ENCODE data around the gene FBXO24.
"Not testable (repeated sequence)": the region's sequence is repeated elsewhere in the genome, so short reads cannot be mapped to it uniquely, and the experiment has no call there.

The FBXO24 gene

DNA sequence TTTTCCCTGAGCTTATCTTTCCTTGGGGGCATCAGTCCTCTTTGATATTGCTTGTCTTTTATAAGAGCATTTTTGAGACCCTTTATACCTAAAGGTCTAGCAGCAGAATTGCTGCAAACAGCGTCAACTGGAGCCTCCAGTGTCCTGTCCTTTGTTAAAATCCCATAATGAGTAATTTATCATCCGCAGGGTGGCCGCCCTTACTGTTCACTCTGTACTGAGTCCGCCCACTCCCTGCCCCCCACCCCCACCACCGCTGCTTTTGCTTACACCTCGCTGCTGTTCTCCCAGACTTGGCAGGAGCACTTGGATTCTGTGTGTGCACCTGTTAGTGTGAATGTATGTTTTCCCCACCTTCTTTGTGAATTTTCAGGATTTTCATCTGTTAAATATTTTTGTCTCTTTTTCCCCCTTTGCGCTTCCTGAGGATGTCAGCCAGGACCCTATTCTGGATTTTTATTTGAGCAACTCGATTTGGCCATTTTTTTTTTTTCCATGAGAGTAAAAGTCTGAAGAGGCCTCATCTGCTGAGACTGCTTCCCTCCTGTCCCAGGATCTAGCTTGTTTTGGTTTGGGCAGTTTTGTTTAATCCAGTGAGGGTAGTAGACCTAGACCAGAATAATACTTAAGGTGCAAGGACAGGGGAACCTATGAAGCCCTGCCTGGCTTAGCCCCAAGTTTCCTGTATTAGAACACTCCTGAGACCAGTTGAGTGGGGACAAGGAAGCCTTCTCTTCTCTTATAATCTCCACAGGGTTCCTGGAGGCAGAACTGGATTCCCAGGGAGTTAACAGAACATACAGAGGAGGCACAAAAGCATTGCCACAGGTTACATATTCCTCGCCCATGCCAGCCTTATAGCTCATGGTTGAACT, 39.0 kb upstream of the FBXO24 start:
- Mint-ChIP-seq H3K27me3 (no peaks in the 10 kb centered on the region), H3K9me3 (no peaks in the 10 kb centered on the region), H3K4me1 (peaks cover 83% of the 10 kb centered on the region), H3K4me3 (peak overlapping the region; percentile 95), H3K27ac (peak overlapping the region; percentile 99), H3K36me3 (ENCODE audit: low read depth) (peaks cover 34% of the 10 kb centered on the region)
- no peak for ATAC-seq
- DNase-seq, result no peak

DNA sequence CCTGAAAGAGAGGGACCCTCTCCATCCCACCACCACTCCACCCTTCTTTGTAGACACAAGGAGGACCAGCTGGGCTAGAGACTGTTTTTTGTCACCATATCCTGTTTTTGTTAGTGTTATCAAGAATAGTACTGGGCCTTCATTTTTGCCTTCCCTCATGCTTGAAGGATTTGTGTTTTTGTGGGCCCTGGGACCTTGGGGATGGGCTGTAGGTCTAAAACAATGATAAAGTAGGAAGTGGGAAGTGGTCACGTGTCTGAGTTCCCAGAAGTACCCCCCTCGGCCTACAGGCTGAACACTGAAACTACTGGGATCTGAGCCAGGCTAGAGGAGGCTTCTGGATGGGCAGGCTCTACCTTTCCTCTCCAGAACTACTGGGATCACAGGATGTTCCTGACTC, 38.3 kb upstream of the FBXO24 start:
- Mint-ChIP-seq H3K27ac (peak overlapping the region; percentile 99), H3K36me3 (ENCODE audit: low read depth) (peaks cover 35% of the 10 kb centered on the region), H3K27me3 (no peaks in the 10 kb centered on the region), H3K9me3 (no peaks in the 10 kb centered on the region), H3K4me1 (peaks cover 76% of the 10 kb centered on the region), H3K4me3 (peak overlapping the region; percentile 95)
- DNase-seq (no peak), ATAC-seq (no peak)

- H3K36me3 Mint-ChIP-seq (ENCODE audit: low read depth), result peaks cover 38% of the 10 kb centered on the region
- H3K27ac Mint-ChIP-seq, result peak overlapping the region; percentile 99
- ATAC-seq, DNase-seq, H3K27me3 Mint-ChIP-seq, H3K9me3 Mint-ChIP-seq: not testable (repeated sequence)
- H3K4me3 Mint-ChIP-seq, result peak overlapping the region; percentile 95
- peaks cover 71% of the 10 kb centered on the region for H3K4me1 Mint-ChIP-seq
Measured at GRCh38 chr7:100548446-100548845, 37.7 kb upstream of the FBXO24 start.

DNA sequence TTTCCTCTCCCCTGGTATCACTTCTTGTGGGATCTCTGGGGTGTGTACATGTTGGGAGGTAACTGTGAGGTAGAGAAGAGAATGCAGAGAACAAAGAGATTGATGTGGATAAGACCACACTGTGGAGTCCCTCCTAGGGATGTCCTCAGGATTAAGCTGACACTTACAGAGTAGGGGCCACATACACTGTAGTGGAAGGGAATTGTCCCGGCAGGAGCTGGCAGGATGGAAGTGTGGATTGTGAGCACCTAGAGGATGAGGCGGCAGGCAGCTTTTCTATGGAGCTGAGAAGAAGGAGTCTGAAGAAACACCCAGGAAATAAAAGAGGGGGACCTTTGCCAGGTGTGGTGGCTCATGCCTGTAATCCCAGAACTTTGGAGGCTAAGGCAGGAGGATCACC, 33.6 kb upstream of the FBXO24 start:
- no peak for DNase-seq
- no peak for ATAC-seq
- Mint-ChIP-seq H3K27me3 (no peaks in the 10 kb centered on the region), H3K4me1 (peaks cover 40% of the 10 kb centered on the region), H3K4me3 (no peak overlapping the region), H3K9me3 (no peaks in the 10 kb centered on the region), H3K36me3 (ENCODE audit: low read depth) (peaks cover 57% of the 10 kb centered on the region), H3K27ac (peak overlapping the region; percentile 24)

DNA sequence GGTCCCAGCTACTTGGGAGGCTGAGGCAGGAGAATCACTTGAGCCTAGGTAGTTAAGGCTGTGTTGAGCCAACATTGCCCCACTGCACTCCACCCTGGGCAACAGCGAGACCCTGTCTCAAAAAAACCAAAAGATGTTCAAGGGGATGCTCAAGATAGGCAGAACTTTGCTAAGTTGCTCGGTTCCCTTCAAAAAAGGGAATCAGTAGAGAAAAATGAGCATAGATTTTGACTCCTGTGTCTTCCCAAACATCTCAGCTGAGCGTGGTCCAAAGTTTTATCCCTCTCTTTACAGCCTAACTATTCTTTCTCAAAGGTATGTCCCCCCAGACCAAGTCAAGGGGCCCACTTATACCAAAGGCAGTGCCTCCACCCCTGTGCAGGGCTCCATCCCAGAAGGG, 33.1 kb upstream of the FBXO24 start:
- H3K36me3 Mint-ChIP-seq (ENCODE audit: low read depth), result peaks cover 53% of the 10 kb centered on the region
- no peak for ATAC-seq
- no peak for DNase-seq
- no peak overlapping the region for H3K27ac Mint-ChIP-seq
- no peak overlapping the region for H3K4me3 Mint-ChIP-seq
- H3K9me3 Mint-ChIP-seq, result no peaks in the 10 kb centered on the region
- H3K4me1 Mint-ChIP-seq, result peaks cover 35% of the 10 kb centered on the region
- no peaks in the 10 kb centered on the region for H3K27me3 Mint-ChIP-seq

- peak overlapping the region; percentile 79 for H3K27ac Mint-ChIP-seq
- peaks cover 42% of the 10 kb centered on the region for H3K36me3 Mint-ChIP-seq (ENCODE audit: low read depth)
- ATAC-seq, result no peak
Measured at GRCh38 chr7:100555701-100556100, 30.4 kb upstream of the FBXO24 start.

DNA sequence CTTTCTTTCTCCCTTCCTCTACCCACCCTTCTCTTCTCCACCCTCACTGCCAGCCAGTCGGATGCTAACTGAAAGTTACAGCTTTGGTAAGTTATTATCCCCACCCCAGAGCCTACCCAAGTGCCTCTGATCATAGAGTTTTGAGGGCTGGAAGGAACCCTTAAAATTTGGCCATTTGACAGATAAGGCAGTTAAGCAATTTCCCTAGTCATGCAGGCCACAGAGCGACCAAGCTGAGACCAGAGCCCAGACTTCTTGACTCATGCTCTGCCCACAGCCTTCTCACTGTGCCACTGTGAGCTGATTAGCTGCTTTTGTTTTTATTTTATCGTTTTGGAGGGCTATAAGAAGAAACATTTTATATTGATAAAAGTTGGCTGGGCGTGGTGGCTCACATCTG, 29.6 kb upstream of the FBXO24 start:
- Mint-ChIP-seq H3K9me3 (no peaks in the 10 kb centered on the region), H3K4me3 (no peak overlapping the region), H3K36me3 (ENCODE audit: low read depth) (peaks cover 42% of the 10 kb centered on the region), H3K4me1 (peaks cover 11% of the 10 kb centered on the region), H3K27ac (peak overlapping the region; percentile 61), H3K27me3 (no peaks in the 10 kb centered on the region)
- no peak for ATAC-seq
- DNase-seq, result no peak

More at GRCh38 chr7:100555701-100556100, 30.4 kb upstream of the FBXO24 start:
- DNase-seq, result no peak
- Mint-ChIP-seq H3K4me3 (no peak overlapping the region), H3K9me3 (no peaks in the 10 kb centered on the region), H3K27me3 (no peaks in the 10 kb centered on the region), H3K4me1 (peaks cover 12% of the 10 kb centered on the region)

- peaks cover 13% of the 10 kb centered on the region for H3K4me1 Mint-ChIP-seq
- no peak overlapping the region for H3K4me3 Mint-ChIP-seq
- DNase-seq, result no peak
- peaks cover 38% of the 10 kb centered on the region for H3K36me3 Mint-ChIP-seq (ENCODE audit: low read depth)
- H3K27me3 Mint-ChIP-seq, result no peaks in the 10 kb centered on the region
- H3K9me3 Mint-ChIP-seq, result no peaks in the 10 kb centered on the region
- H3K27ac Mint-ChIP-seq, result no peak overlapping the region
- ATAC-seq, result no peak
Measured at GRCh38 chr7:100559127-100559526, 27.0 kb upstream of the FBXO24 start.

GRCh38 chr7:100561491-100562194, 24.5 kb upstream of the FBXO24 start:
- no peak for ATAC-seq
- H3K27me3 Mint-ChIP-seq, result no peaks in the 10 kb centered on the region
- DNase-seq, result no peak
- H3K4me1 Mint-ChIP-seq, result peaks cover 5% of the 10 kb centered on the region
- H3K9me3 Mint-ChIP-seq, result no peaks in the 10 kb centered on the region
- peaks cover 25% of the 10 kb centered on the region for H3K36me3 Mint-ChIP-seq (ENCODE audit: low read depth)
- H3K27ac Mint-ChIP-seq, result no peak overlapping the region
- H3K4me3 Mint-ChIP-seq, result no peak overlapping the region

DNA sequence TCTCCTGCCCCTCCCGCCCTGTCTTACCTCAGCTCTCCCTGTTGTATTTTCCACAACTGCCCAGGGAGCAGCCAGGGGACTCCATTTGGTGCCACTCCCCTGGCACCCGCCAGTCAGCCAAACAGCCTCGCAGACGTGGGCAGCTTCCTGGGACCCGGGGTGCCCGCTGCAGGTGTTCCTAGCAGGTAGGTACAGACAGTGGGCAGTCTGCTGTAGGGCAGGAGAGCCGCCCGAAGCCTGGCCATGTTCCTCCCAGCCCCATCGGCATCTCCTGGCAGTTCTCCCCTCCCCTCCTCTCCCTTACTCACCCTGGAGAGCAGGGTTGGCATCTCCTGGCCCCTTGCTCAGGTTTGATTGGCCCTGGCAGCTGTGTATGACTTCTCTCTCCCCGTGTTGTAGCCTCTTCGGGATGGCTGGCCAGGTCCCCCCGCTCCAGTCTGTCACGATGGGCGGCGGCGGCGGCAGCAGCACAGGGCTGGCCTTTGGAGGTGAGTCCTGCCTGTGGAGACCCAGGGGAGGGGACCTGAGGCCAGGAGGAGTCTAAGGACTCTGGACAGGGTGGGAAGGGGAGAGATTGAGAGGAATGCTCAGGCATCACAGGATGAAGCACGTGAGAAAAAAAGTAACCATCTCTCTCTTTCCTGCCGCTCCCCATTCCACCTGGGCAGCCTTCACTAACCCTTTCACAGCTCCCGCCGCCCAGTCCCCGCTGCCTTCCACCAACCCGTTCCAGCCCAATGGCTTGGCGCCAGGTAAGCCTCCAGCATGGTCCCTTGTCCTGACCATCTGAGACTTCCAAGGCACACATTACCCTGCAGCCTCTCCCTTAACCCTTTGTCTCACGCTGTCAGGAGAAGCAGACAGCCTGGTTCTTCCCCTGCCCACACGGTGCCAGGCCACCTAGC, 23.7 kb upstream of the FBXO24 start:
- Mint-ChIP-seq H3K9me3 (no peaks in the 10 kb centered on the region), H3K27me3 (no peaks in the 10 kb centered on the region), H3K36me3 (ENCODE audit: low read depth) (peaks cover 20% of the 10 kb centered on the region), H3K27ac (no peak overlapping the region), H3K4me3 (no peak overlapping the region), H3K4me1 (peaks cover 8% of the 10 kb centered on the region)
- ATAC-seq (no peak), DNase-seq (no peak)

GRCh38 chr7:100563100-100563564, 23.0 kb upstream of the FBXO24 start:
- Mint-ChIP-seq H3K9me3 (no peaks in the 10 kb centered on the region), H3K4me3 (no peak overlapping the region), H3K27ac (no peak overlapping the region), H3K4me1 (peaks cover 15% of the 10 kb centered on the region), H3K36me3 (ENCODE audit: low read depth) (peaks cover 18% of the 10 kb centered on the region), H3K27me3 (no peaks in the 10 kb centered on the region)
- DNase-seq (no peak), ATAC-seq (no peak)

GRCh38 chr7:100563809-100564400, 22.2 kb upstream of the FBXO24 start:
- H3K27ac Mint-ChIP-seq, result no peak overlapping the region
- no peaks in the 10 kb centered on the region for H3K27me3 Mint-ChIP-seq
- peaks cover 18% of the 10 kb centered on the region for H3K36me3 Mint-ChIP-seq (ENCODE audit: low read depth)
- no peak overlapping the region for H3K4me3 Mint-ChIP-seq
- H3K9me3 Mint-ChIP-seq, result no peaks in the 10 kb centered on the region
- peak; percentile 90 for DNase-seq
- H3K4me1 Mint-ChIP-seq, result peaks cover 20% of the 10 kb centered on the region
- ATAC-seq, result peak; percentile 55

DNA sequence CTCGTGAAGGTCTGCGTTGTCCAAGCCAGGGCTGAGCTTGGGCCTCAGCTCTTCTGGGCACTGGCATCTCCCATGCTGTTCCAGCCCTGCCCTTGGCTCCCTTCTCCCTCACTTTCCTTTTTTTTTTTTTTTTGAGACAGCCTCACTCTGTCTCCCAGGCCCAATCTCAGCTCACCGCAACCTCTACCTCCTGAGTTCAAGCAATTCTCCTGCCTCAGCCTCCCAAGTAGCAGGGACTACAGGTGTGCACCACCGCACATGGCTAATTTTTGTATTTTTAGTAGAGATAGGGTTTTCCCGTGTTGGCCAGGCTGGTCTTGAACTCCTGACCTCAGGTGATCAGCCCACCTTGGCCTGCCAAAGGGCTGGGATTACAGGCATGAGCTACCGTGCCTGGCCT, 21.7 kb upstream of the FBXO24 start:
- DNase-seq, H3K4me3 Mint-ChIP-seq, H3K27ac Mint-ChIP-seq, ATAC-seq, H3K9me3 Mint-ChIP-seq, H3K27me3 Mint-ChIP-seq: not testable (repeated sequence)
- Mint-ChIP-seq H3K36me3 (ENCODE audit: low read depth) (peaks cover 15% of the 10 kb centered on the region), H3K4me1 (peaks cover 20% of the 10 kb centered on the region)

DNA sequence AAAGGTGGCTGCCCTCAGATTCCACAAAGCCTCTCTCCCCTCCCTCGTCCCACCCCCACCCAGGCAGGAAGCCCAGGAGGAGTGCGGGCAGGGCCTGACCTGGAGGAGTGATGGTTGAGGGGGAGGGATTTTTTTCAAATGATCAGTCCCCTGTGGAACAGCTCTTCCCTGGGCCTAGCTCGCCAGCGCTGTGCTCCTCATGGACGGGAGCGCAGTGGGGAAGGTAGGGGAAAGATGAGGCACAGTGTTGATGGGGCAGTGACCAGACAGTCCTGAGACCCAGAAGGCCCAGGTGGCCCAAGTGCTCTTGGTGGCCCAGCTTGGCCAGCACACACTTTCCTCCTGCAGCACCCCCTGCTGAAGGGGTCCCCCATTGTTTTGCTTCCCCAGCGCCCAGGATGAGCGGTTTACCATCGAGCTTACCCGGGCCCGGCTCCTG, 21.0 kb upstream of the FBXO24 start:
- Mint-ChIP-seq H3K36me3 (ENCODE audit: low read depth) (peaks cover 13% of the 10 kb centered on the region), H3K4me3 (no peak overlapping the region), H3K9me3 (no peaks in the 10 kb centered on the region), H3K27me3 (no peaks in the 10 kb centered on the region), H3K4me1 (peaks cover 24% of the 10 kb centered on the region), H3K27ac (no peak overlapping the region)
- DNase-seq (no peak), ATAC-seq (no peak)
